DND-41 (cell line): ENCODE measurements around the gene TMEM209.

Experiments
- CTCF ChIP-seq: IDR thresholded peaks from 2 replicates; pipeline ENCODE4 v1.5.1; 2012; ENCODE audit warnings: borderline replicate concordance, low read length, moderate library complexity, mild to moderate bottlenecking; ENCODE audit not compliant: poor library complexity, severe bottlenecking; ENCODE audit errors: extremely low read depth
- EZH2 ChIP-seq: IDR thresholded peaks from 3 replicates; pipeline ENCODE4 v1.6.1; 2012; ENCODE audit warnings: borderline replicate concordance, low read depth, mild to moderate bottlenecking, moderate library complexity, low read length, inconsistent platforms; ENCODE audit not compliant: severe bottlenecking

GRCh38 chr7:130216750-130217149 is 11.5 kb upstream of the TMEM209 start:
- TF ChIP-seq CTCF, result no peak
- TF ChIP-seq EZH2, result no peak
